Activated CD4-positive, alpha-beta T cell treated with anti-CD3 and anti-CD28 coated beads, Interleukin-2, Interleukin-6, amounts not matched to agents 100 ng/mL and 50 ng/mL, durations not matched to agents 16 hours and 8 hours (primary cell): ENCODE results near the gene SEL1L3.

Experiments
- DNase-seq: peaks from one replicate; pipeline ENCODE4 v3.0.0-alpha.2; 2020

Gene SEL1L3

DNA sequence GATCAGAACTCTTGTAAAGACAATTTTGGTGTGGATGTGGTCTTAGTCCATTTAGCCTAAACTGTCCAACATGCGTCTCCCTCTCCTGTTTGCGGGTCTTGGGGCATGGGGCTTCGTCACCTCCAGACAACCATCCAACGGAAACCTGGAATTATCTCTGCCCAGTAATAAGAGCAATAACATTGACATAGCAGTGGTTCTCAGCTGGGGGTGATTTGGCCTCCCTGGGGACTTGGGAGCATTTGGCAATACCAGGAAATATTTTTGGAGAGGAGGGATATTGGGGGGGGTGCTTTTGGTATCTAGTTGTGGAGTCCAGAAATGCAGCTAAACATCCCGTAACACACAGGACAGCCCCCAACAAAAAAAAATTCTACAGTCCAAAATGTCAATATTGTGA, 47.2 kb downstream of the SEL1L3 start:
- DNase-seq: no peak

DNA sequence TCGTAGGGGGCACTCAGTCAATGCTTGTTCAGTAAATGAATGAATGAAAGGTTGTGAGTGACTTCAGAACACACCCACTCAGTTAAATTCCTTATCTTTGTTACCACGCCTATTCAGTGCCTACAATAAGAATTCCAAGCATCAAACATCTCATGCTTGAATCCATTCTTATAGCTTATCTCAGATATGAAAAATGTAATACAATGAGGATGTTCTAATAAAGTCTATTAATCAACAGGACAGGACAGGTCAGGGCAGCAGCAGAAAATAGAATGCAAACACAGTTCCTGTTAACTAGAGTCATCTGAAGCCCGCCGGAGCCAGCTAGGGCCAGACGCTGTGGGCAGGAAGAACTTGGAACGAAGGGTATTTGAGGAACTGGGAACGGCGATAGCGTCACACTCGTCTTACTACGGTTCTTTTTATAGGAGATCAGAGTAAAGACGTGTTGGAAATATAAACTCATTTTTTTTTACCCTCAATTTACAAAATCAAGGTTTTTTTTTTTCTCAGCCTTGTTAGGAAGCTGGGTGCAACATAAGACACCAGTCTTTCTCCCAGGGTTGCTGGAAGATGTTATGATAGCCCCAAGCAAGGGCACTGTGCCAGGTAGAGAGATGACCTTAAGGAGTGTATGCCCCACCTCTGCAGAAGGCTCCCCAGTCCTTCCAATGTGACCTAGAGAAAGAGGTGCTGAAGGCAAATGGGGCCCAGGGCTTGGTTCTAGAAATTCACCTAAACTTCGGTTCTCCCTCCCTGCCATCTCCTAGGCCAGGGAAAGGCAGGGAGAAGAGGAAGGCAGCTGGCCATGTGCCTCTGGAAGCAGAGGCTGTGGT, 48.3 kb downstream of the SEL1L3 start:
- DNase-seq: no peak

DNA sequence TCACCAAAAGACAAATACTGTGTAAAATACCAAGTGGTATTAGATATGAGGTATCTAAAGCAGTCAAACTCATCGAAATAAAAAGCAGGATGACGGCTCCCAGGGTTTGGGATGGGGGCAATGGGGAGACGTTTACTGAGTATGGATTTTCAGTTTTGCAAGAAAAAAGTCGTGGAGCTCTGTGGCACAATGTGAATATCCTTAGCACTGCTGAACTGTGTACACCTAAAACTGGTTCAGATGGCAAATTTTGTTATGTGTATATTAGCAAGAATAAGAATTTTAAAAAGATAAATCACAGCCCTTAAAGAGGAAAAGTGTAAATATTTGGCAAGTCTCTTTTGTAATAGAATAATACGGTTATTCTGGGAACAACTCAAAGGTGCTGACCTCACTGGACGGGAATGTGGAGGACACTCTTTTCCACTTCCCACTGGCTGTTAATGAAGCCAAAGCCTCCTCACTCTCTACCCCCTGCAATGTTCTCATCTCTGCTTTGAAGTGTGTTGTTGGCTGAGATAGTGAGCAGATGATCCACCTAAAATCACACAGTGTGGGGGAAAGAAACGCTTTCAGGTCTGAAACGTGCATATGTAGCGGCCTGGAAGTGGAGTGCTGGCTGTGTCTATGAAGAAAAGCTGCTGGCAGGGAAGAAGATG, 49.2 kb downstream of the SEL1L3 start:
- no peak for DNase-seq

DNA sequence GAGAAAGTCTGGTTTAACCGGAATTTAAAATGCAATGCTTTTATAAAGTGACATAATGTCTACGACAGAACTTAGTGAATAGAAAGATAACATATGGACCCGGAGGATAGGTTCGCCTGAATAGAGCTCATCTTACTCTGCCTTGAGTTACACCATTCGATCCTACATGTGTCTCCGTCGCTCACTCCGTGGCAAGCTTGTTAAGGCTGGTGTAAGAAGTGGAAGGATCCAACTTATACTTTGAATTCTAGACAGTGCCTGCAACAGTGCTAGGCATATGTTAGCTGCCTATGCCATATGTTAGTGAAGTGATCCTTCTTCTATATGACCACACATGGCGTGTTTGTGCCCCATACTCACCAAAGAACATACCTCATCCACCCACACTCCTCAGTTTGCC, 50.9 kb downstream of the SEL1L3 start:
- DNase-seq: no peak

DNA sequence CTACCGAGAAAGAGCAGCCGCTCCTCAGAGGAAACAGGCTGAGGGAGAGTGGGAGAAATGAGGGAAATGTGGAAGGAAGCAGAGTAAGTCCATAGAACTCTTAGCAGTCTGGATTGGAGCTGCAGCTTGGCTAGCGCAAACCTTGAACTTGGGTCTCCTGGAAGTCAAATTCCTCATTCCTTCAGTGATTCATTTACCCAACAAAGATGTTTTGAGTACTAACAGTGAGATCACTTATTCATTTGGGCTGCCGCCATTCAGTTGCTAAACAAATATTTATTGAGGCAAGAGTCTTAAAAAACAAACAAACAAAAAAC, 51.5 kb downstream of the SEL1L3 start:
- no peak for DNase-seq

DNA sequence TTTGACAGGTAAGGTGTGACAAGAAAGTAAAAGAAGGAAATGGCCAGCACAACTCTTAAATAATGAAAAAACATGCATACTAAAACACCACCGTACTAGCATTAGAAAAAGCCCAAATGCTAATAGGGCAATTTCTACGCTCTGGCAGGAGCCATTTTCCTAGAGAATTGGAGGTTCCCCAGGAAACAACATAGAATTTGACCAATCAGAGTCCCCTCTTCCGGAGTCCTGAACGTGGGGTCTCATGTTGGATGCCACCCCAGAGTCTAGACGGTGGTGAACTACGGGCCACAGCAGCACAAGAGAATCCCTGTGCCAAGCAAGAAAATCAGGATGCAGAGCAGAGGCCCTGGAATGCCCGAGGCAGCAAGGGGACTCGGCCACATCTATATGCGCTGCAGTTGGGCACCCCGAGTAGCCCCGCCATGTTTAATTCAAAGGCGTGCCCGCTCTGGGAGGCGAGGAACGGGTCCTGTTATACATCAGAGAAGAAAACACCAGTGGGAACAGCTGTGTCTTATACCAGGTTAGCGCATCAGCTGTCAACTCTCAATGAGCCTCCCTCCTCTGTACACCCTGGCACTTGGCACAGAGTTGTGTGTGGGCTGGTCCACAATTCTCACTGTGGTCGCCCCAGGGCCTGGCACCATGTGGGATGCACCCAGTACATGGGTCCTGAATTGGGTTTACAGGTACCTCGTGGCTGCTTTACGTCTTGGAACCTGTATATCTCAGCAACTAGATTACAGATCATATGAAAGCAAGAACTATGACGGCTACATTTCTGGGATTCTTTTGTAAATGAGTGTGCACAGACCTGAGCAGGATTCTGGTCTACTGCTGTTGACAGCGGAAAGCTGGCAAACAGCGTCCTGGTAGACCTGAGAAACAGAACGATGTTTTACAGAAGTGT, 52.1 kb downstream of the SEL1L3 start:
- no peak for DNase-seq

DNA sequence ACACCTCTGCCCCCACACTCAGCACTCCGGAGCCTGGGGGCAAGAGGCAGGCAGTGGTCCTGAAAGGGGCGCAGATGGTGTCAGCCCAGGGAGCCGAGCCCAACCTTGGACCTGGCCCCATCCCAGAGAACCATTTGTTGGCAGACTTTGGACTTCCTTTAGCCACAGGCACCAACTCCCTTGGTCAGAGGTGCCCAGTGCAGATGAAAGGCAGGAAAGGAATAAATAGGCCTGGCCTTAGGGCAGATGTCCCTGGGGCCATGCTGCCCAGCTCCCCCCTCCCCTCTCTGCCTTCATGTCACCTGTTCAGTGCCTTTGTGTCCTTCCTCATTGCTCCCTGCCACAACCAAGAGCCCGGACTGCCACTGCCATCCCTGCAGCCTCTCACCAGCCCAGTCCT, 52.8 kb downstream of the SEL1L3 start:
- DNase-seq: no peak

DNA sequence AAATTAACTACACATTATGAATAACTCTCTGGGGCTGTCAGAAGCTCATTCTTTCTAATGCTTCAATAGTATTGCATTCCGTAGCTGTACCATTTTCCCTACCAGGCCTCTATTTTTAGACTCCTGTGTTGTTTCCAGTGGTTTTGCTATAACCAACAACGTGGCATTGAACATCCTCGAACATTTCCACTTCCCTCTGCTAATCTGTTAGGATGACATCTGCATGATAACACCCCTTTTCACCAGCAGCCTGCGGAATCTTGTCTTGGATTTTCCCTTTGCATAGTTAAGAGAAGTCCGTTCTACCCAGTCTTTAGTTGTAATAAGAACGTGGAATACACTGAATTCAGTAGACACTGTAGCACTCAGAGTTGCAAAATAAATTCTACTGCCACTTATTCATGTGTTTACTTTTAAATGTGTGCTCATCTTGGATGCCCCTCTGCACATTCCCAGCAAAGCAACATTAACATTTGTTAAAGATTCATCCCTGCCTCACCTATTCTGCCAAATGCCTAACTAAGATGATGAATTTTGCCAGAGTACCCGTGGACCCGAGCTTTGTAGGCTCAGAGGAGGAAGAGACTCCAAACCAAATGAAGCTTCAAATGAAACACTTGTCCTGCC, 55.6 kb downstream of the SEL1L3 start:
- no peak for DNase-seq

DNA sequence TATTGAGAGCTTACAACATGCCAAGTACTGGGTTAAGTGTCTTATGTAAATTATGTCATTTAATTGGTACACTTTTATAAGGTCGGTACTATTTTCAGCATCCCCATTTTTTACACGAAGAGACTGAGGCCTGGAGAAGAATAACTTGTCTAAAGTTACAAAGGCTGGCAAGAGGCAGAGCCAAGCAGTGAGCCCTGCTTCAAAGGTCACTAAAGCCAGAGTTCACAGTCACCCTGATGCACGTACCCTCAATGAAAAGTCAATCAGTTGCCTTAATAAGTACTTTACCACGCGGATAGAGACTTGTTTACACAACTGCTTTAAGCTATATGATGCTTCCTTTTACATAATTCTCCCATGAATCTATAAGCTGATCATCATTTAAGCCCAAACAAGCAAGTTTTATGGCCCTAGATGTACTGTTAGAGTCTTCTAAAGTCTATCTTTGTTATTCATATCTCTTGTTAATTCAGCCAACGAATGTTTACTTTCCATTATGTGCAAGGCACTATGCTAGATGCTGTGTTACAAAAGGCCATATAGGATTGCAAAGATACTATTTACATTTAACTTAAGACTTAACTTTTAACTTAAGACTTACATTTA, 57.4 kb downstream of the SEL1L3 start:
- no peak for DNase-seq

DNA sequence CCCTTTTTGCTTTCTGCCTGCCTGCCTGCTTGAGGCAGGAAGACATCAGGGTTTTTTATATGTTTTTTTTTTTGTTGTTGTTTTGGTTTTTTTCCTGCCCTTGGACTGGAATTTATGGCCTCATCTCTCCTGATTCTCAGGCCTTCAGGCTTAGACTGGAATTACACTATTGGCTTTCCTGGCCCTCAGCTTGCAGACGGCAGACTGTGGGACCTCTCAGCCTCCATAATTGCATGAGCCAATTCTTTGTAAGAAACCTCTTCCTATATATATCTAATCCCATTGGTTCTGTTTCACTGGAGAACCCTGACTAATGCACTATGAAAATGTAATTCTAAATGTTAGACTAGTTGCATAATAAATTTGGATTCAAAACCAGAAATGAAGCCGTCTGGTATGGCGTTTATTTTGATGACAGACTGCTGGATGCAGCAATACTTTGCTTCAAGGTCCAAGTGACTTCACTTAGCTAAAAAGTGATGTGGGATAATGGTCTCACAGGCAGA, 59.0 kb downstream of the SEL1L3 start:
- DNase-seq: no peak

DNA sequence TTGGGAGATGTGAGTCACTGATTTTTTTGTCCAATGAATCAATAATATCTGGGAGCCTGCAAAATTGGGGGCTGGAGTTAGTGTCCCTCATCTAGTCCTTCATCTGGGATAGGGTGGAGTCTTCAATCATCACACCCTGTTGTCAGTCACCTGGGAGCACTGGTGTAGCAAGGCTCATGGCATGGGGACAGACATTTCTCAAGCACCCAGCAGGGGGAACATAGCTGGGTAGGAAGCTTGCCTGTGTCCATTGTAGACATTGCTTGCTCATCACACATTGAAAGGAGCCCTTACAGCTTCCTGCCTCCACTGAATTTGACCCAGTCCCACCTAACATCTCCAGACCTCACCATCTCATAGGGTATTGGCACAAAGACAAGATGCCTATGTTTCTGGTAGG, 61.2 kb downstream of the SEL1L3 start:
- no peak for DNase-seq

DNA sequence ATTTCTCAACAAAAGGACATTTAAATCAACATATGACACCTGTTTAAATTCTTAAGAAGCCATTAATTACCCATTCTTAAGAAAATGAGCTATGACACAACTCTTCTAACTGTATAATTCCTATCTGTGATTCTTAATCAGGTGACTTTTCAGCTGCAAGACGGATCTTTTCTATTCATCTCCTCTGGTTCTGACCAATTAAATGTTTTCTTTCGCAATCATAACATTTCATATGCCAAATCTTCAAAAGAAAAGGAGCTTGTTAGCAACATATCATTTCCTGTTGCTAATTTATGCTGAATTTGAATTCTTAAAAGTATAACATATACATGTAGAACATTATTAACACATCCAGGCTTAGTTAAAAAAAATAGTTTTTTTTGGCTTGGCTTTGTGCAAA, 62.5 kb downstream of the SEL1L3 start:
- DNase-seq: no peak

DNA sequence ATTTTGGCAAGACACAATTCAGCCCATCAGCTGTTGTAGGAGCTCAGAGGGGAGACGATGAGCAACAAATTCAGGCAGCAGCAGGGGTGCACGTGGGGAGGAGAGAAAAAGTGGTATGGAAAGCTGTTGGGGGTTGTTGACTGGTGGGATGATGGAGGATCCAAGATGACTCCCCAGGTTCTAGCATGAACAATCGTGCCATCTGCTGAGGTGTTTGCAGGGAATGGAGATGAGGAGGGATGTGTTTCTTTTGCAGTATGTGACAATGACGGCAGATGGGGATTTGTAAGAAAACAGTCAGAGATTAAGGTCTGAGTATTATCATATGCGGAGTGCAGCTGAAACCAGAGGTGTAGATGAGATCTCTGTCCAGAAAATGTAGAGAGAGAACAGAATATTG, 63.3 kb downstream of the SEL1L3 start:
- no peak for DNase-seq

DNA sequence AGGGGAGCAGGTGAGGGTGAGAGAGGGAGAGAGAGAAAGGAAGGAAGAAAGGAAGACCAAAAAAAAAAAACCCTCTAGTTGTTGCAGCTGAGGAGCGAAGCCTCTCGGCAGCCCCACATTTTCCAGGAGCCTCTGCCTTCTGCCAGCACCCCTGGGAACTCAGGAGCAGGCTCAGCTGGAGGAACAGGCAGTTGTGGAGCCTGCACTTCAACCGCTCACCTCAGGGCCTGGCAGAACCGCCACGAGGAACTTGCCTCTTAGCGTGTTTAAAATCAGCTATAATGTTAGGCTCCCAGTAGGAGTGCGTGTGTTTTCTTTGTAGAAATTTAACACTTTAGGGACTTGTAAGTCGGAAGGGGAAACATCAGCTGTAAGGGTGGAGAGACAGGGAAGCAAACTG, 65.7 kb downstream of the SEL1L3 start:
- DNase-seq: no peak

DNA sequence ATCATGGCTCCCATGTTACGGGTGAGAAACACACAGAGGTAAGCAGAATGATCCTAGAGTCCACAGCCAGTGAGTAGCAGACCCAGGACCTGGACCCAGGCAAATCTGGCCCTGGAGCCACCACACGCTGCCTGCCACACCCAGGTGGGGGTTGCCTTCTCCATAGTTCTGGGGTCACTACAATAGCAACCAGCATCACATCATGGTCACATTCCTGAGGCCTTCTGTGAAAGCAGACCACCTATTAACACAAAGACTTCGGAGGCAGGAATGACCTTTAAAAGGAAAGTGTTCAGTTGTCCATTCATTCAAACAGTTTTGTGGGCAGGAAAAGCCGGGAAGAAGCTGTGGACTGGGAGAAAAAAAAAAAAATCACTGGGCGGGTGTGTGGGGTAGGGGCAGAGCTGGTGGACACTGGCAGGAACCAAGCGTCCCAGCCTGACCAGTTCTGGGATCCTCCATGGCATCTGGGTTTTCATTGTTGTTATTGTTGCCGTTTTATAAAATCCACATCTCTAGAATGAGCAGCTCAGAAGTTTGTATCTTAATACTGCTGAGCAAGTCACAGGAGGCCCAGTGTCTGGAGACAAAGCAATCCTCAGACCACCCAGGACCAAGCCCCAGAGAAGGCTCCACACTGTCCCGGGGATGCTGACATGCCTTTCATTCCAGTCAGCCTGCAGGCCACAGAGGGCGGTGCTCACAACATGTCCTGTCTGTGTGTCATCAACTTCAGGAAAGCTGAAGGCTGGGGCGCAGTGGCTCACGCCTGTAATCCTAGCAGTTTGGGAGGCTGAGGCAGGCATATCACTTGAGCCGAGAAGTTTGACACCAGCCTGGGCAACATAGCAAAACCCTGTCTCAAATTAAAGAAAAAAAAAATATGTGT, 67.0 kb downstream of the SEL1L3 start:
- no peak for DNase-seq

DNA sequence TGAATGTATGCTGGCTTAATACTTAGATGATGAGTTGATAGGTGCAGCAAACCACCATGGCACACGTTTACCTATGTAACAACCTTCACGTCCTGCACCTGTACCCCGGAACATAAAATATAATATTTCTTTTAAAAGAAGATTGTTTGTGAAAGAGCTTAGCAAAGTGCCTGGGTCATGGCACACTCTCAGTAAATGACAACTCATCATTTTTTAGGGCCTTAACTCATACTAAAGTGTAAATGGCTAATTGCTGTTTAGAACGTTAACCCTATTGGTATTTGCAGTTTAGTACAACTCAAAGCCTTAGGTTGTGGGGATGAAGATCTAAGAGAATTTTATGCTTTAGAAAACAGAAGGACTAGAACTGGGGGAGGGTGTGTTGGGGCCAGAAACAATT, 67.7 kb downstream of the SEL1L3 start:
- no peak for DNase-seq

DNA sequence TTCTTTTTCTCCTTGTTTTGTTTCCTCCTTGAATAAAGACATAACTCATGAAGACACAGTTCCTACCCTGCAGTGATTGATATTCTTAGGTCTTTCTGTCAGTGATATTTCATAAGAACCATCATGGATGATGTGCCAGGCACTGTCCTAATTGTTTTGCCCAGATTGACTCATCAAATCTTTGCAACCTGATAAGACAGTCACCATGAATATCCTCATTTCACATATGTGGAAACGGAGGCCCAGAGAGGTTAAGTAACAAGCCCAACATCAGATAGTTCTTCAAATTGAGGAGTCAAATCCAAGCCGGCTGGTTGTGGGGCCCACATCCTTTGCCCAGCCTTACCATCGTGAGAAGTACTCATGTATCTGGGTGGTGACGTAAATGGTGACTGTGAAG, 69.9 kb downstream of the SEL1L3 start:
- no peak for DNase-seq

DNA sequence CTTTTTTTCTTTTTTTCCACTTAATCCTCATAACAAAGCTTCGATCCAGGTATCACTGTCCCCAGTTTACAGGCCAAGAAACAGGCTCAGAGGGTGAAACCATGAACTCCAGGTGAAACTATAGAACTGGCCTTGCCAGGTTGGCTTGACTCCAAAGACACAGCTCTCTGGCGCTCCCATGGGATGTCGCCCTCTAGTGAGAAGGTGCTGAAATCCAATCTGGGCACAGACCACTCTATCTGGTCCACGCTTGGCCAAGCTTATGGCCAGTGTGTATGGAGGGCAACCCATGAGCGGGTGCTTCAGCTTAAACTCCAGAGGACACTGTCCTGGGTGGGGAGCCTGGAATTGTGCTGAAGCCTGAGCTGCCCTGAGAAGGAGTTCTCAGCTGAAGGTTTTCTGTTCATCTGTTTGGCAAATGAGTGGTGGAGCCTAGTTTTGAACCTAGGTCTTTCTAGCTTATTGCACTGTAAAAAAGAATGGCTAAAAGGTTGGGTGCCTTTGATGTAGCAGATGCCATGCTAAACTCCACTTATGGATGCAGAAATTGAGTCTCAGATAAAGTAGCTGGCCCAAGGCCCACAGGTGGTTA, 70.5 kb downstream of the SEL1L3 start:
- DNase-seq: peak; percentile 21

DNA sequence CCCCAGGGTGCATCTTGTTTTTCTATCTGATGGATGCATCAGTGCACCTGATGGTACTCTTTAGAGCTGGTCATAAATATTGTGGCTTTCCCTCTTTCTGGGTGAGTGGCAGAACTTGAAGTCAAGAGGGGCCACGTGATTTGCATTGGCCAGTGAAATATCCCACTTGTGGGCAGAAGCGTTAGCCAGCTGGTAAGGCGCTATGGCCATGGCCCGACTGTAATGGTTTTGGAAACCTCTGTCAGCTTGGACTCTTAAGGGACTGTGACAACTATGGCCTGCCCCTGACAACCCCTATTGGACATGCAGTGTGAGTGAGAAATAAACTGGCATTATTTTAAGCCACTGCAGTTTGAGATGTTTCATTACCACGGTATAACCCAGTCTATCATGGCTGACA, 72.8 kb downstream of the SEL1L3 start:
- DNase-seq: no peak

DNA sequence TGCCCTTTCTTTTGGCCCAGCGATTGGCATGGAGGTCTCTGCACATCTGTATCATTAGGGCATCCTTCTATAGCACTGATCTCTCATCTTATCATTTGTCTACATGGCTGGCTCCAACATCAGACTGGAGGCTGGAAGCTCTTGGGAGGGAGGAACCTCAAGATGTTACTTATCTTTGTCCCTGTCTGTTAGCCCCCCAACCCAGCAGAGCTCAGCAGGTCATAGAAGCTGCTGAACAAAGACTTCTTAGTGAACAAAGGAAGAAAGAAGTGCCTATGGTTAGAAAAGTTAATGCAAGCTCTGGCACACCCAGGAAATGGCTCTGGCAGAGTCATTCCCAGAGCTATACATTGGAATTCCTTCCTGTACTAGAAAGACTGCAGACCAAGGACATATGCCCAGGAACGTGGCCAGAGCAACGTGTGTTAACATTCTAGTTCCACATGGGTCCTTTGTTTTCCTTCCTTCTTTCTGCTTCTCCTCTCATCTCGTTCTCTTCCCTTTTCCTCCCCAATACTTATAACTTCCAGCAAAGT, 74.0 kb downstream of the SEL1L3 start:
- no peak for DNase-seq

DNA sequence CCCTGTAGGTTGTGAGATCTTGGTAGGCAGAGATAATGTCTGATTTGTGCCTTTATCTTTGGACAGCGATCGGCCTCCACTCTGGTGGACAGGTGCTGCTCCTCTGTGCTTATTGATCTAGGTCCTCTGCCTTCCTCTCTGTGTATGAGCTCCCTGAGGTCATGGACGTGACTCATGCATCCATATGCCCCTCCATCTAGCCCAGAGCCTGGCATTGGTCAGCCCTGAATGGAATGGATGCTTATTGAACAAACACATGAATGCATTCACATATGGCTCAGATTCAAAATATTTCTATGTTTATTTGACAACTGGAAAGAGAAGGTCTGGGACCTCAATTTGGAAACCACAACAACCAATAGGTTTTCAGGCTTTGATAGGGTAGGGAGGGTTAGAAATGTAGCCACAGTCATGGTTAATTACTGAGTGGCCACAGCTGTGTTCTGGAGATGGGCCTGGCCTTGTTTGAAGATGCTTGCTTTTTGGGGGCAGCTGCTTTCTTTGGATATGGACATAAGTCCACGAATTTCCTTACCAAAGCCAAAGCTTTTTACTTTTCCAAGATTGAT, 76.2 kb downstream of the SEL1L3 start:
- no peak for DNase-seq
